ENCODE measurements around the gene B4GALNT1.

The B4GALNT1 gene

DNA sequence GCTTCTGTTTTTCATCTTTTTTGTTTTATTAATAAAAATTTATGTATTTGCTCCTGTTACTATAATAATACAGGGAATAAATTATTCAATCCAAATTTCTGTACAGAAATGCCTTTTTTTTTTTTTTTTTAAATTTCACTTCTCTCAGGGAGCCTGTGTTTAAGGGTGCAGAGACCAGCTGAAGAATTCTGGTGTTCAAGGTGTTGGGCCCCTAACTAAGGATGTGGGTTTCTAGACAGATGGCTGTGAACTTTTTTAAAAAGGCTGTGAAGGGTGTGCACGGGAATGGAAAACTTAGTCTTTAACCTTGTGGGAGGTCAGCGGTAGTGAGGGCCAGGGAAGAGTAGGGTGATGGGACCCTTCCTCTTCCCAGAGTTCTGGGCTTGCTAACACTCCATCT is 29.7 kb downstream of the B4GALNT1 start:
- no CpG with 5 or more reads among the region's 2 CpGs for WGBS, 2 donors (ENCODE audit: extremely low coverage in 2 of 2, insufficient read length in 2 of 2, insufficient replicate concordance in 1 of 2)
- no peak overlapping the region for H3K4me2 ChIP-seq (ENCODE audit: insufficient read depth, low read length, poor library complexity, severe bottlenecking)
- no peaks in the 10 kb centered on the region for H3K27me3 ChIP-seq (ENCODE audit: control insufficient read depth in 3 of 3, insufficient read depth in 3 of 3, low read depth in 1 of 3, low read length in 3 of 3)
- peaks cover 11 to 14% of the 10 kb centered on the region in 2 donors for H3K4me1 ChIP-seq (ENCODE audit: control insufficient read depth in 2 of 2, insufficient read depth in 1 of 2, low read depth in 1 of 2, low read length in 2 of 2)
- no peak overlapping the region for H2BK15ac ChIP-seq (ENCODE audit: low read length)
- H3K18ac ChIP-seq (ENCODE audit: low read length): no peak overlapping the region
- H2BK120ac ChIP-seq (ENCODE audit: low read depth, low read length): no peak overlapping the region
- H3K14ac ChIP-seq (ENCODE audit: low read length): no peak overlapping the region
- no peak overlapping the region for H3K4me3 ChIP-seq (ENCODE audit: low read length in 2 of 2)
- H3K9ac ChIP-seq (ENCODE audit: low read depth, low read length, poor library complexity): no peak overlapping the region
- no peak overlapping the region for H3K4ac ChIP-seq (ENCODE audit: low read length)
- H3K23ac ChIP-seq (ENCODE audit: low read depth, low read length, poor library complexity): no peak overlapping the region
- H2BK12ac ChIP-seq (ENCODE audit: low read length): no peak overlapping the region
- peaks cover 14 to 69% of the 10 kb centered on the region in 2 donors for H3K36me3 ChIP-seq (replicated peaks in 1 of 2; ENCODE audit: control insufficient read depth in 2 of 2, insufficient read depth in 2 of 2, low read length in 2 of 2)
- no peak overlapping the region for H2BK5ac ChIP-seq (ENCODE audit: low read length)
- no peaks in the 10 kb centered on the region for H3K9me3 ChIP-seq (replicated peaks in 1 of 2; ENCODE audit: control insufficient read depth in 2 of 2, insufficient read depth in 1 of 2, low read depth in 1 of 2, low read length in 2 of 2)
- H3K27ac ChIP-seq (replicated peaks; ENCODE audit: low read length): peak overlapping the region; percentile 37
- H4K91ac ChIP-seq (ENCODE audit: low read depth, low read length, poor library complexity): no peak overlapping the region
- H2AFZ ChIP-seq (ENCODE audit: low read length): no peak overlapping the region
- no peak overlapping the region for H4K8ac ChIP-seq (ENCODE audit: low read depth, low read length)
- no peak for DNase-seq (ENCODE audit: low spot score)
- no peak overlapping the region for H2AK5ac ChIP-seq (ENCODE audit: low read depth, low read length)
- no peaks in the 10 kb centered on the region for H3K79me1 ChIP-seq (ENCODE audit: low read depth, low read length)

DNA sequence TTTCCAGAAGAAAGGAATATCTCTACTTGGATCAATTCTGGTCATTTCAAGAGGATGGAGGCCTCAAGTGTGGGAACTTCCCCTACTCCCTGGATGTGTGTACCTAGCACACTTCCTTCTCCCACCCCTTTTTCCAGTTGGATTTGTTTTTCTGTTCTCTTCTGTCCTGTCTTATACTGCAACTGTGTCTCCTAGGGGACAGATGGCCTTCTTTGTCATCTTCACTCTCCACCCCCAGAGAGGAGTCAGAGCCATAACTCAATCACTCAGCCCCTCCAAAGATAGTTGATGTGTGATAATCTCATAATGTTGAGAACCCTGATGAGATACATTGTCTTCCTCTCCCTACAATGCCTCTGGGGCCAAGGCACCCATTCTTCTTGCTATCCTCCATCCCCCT is 30.5 kb downstream of the B4GALNT1 start:
- Histone ChIP-seq H3K18ac (ENCODE audit: low read length) (no peak overlapping the region), H3K9me3 (replicated peaks in 1 of 2; ENCODE audit: control insufficient read depth in 2 of 2, insufficient read depth in 1 of 2, low read depth in 1 of 2, low read length in 2 of 2) (no peaks in the 10 kb centered on the region), H2AK5ac (ENCODE audit: low read depth, low read length) (no peak overlapping the region), H4K91ac (ENCODE audit: low read depth, low read length, poor library complexity) (no peak overlapping the region), H3K4me1 (ENCODE audit: control insufficient read depth in 2 of 2, insufficient read depth in 1 of 2, low read depth in 1 of 2, low read length in 2 of 2) (peaks cover 11 to 14% of the 10 kb centered on the region in 2 donors), H3K4ac (ENCODE audit: low read length) (no peak overlapping the region), H2AFZ (ENCODE audit: low read length) (no peak overlapping the region), H3K14ac (ENCODE audit: low read length) (no peak overlapping the region), H3K4me2 (ENCODE audit: insufficient read depth, low read length, poor library complexity, severe bottlenecking) (no peak overlapping the region), H2BK15ac (ENCODE audit: low read length) (no peak overlapping the region), H3K4me3 (ENCODE audit: low read length in 2 of 2) (no peak overlapping the region), H3K36me3 (replicated peaks in 1 of 2; ENCODE audit: control insufficient read depth in 2 of 2, insufficient read depth in 2 of 2, low read length in 2 of 2) (peaks cover 9 to 64% of the 10 kb centered on the region in 2 donors), H3K23ac (ENCODE audit: low read depth, low read length, poor library complexity) (no peak overlapping the region), H3K27ac (replicated peaks; ENCODE audit: low read length) (no peak overlapping the region), H4K8ac (ENCODE audit: low read depth, low read length) (no peak overlapping the region), H3K9ac (ENCODE audit: low read depth, low read length, poor library complexity) (no peak overlapping the region), H2BK12ac (ENCODE audit: low read length) (no peak overlapping the region), H2BK120ac (ENCODE audit: low read depth, low read length) (no peak overlapping the region), H3K79me1 (ENCODE audit: low read depth, low read length) (no peaks in the 10 kb centered on the region), H2BK5ac (ENCODE audit: low read length) (no peak overlapping the region), H3K27me3 (ENCODE audit: control insufficient read depth in 3 of 3, insufficient read depth in 3 of 3, low read depth in 1 of 3, low read length in 3 of 3) (no peaks in the 10 kb centered on the region)
- no peak for DNase-seq (ENCODE audit: low spot score)

DNA sequence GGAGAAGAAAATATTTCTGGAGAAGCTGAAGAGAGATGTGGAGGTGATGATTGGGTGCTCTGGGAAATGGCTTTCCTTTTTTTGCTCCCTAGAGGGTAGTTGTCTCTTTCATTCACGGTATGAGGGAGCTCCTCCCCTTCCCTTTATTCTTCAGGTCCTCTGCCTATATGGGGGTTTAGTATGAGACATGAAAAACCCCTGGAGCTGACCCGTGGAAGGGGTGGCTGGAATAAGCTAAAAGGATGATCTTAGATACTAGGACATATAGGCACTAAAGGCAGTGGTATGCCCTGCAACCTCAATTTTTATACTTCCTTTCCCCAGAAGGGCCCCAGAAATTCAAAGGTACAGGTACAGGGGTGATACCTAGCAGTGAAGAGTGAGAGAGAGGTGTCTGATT is 32.6 kb downstream of the B4GALNT1 start:
- Histone ChIP-seq H3K4me3 (ENCODE audit: low read length in 2 of 2) (no peak overlapping the region), H2BK12ac (ENCODE audit: low read length) (no peak overlapping the region), H3K9ac (ENCODE audit: low read depth, low read length, poor library complexity) (no peak overlapping the region), H2BK120ac (ENCODE audit: low read depth, low read length) (no peak overlapping the region), H4K91ac (ENCODE audit: low read depth, low read length, poor library complexity) (no peak overlapping the region), H3K14ac (ENCODE audit: low read length) (no peak overlapping the region), H3K79me1 (ENCODE audit: low read depth, low read length) (no peaks in the 10 kb centered on the region), H3K27me3 (ENCODE audit: control insufficient read depth in 3 of 3, insufficient read depth in 3 of 3, low read depth in 1 of 3, low read length in 3 of 3) (no peaks in the 10 kb centered on the region), H3K9me3 (replicated peaks in 1 of 2; ENCODE audit: control insufficient read depth in 2 of 2, insufficient read depth in 1 of 2, low read depth in 1 of 2, low read length in 2 of 2) (no peaks in the 10 kb centered on the region), H3K36me3 (replicated peaks in 1 of 2; ENCODE audit: control insufficient read depth in 2 of 2, insufficient read depth in 2 of 2, low read length in 2 of 2) (peaks cover 10 to 68% of the 10 kb centered on the region in 2 donors), H3K18ac (ENCODE audit: low read length) (no peak overlapping the region), H2BK15ac (ENCODE audit: low read length) (no peak overlapping the region), H2AK5ac (ENCODE audit: low read depth, low read length) (no peak overlapping the region), H3K4ac (ENCODE audit: low read length) (no peak overlapping the region), H3K27ac (replicated peaks; ENCODE audit: low read length) (no peak overlapping the region), H2BK5ac (ENCODE audit: low read length) (no peak overlapping the region), H3K23ac (ENCODE audit: low read depth, low read length, poor library complexity) (no peak overlapping the region), H2AFZ (ENCODE audit: low read length) (no peak overlapping the region), H4K8ac (ENCODE audit: low read depth, low read length) (no peak overlapping the region), H3K4me1 (ENCODE audit: control insufficient read depth in 2 of 2, insufficient read depth in 1 of 2, low read depth in 1 of 2, low read length in 2 of 2) (peaks cover 6 to 9% of the 10 kb centered on the region in 2 donors), H3K4me2 (ENCODE audit: insufficient read depth, low read length, poor library complexity, severe bottlenecking) (no peak overlapping the region)
- no peak for DNase-seq (ENCODE audit: low spot score)
- WGBS, 2 donors (ENCODE audit: extremely low coverage in 2 of 2, insufficient read length in 2 of 2, insufficient replicate concordance in 1 of 2): no CpG with 5 or more reads among the region's 2 CpGs

DNA sequence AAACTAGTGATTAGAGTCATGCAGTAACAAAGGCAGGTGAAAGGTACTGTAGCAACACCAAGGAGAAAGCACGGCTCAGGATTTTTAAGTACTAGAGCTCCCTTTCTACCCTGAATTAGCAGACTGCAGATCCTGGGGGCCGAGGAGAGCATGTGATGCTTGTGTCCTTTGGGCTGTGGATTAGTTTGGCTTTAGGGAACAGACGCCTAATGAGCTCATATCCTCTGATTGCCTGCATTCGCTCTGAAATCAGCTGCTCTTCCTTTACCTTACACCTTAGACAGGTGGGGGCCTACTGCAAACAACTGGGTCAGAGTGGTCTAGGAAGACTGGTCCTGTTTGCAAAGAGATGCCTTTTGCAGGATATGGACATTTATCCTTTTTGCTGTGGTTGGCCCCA is 39.8 kb downstream of the B4GALNT1 start:
- WGBS, 2 donors (ENCODE audit: extremely low coverage in 2 of 2, insufficient read length in 2 of 2, insufficient replicate concordance in 1 of 2): no CpG with 5 or more reads among the region's 4 CpGs
- H3K27me3 ChIP-seq (ENCODE audit: control insufficient read depth in 3 of 3, insufficient read depth in 3 of 3, low read depth in 1 of 3, low read length in 3 of 3): no peaks in the 10 kb centered on the region
- H4K8ac ChIP-seq (ENCODE audit: low read depth, low read length): no peak overlapping the region
- H2BK15ac ChIP-seq (ENCODE audit: low read length): no peak overlapping the region
- H2AK5ac ChIP-seq (ENCODE audit: low read depth, low read length): no peak overlapping the region
- H3K4me1 ChIP-seq (ENCODE audit: control insufficient read depth in 2 of 2, insufficient read depth in 1 of 2, low read depth in 1 of 2, low read length in 2 of 2): peaks cover 5 to 6% of the 10 kb centered on the region in 2 donors
- H3K36me3 ChIP-seq (replicated peaks in 1 of 2; ENCODE audit: control insufficient read depth in 2 of 2, insufficient read depth in 2 of 2, low read length in 2 of 2): peaks cover 2 to 25% of the 10 kb centered on the region in 2 donors
- no peak overlapping the region for H3K14ac ChIP-seq (ENCODE audit: low read length)
- H3K9me3 ChIP-seq (replicated peaks in 1 of 2; ENCODE audit: control insufficient read depth in 2 of 2, insufficient read depth in 1 of 2, low read depth in 1 of 2, low read length in 2 of 2): no peaks in the 10 kb centered on the region
- H2BK5ac ChIP-seq (ENCODE audit: low read length): no peak overlapping the region
- H3K4me3 ChIP-seq (ENCODE audit: low read length in 2 of 2): peak overlapping the region in 1 of 2 donors; percentile 53
- H3K79me1 ChIP-seq (ENCODE audit: low read depth, low read length): no peaks in the 10 kb centered on the region
- DNase-seq (ENCODE audit: low spot score): no peak
- H3K4ac ChIP-seq (ENCODE audit: low read length): no peak overlapping the region
- no peak overlapping the region for H3K18ac ChIP-seq (ENCODE audit: low read length)
- no peak overlapping the region for H3K9ac ChIP-seq (ENCODE audit: low read depth, low read length, poor library complexity)
- H3K23ac ChIP-seq (ENCODE audit: low read depth, low read length, poor library complexity): no peak overlapping the region
- H3K27ac ChIP-seq (replicated peaks; ENCODE audit: low read length): no peak overlapping the region
- H3K4me2 ChIP-seq (ENCODE audit: insufficient read depth, low read length, poor library complexity, severe bottlenecking): no peak overlapping the region
- H2AFZ ChIP-seq (ENCODE audit: low read length): no peak overlapping the region
- no peak overlapping the region for H2BK120ac ChIP-seq (ENCODE audit: low read depth, low read length)
- no peak overlapping the region for H4K91ac ChIP-seq (ENCODE audit: low read depth, low read length, poor library complexity)
- no peak overlapping the region for H2BK12ac ChIP-seq (ENCODE audit: low read length)

Measured in neuronal stem cell (in vitro differentiated cells).